Tibial artery (tissue), 4 donors: ENCODE data around the gene CLNS1A.

Experiments
- DNase-seq, 2 donors: peaks; one replicate each; pipeline ENCODE4 v3.0.0-alpha.2; 2019
- H3K27ac ChIP-seq, 2 donors: fragments of 200-600 bp; sonication (generic) in 1 of 2; 1 replicate in 1 of 2; 2 replicates in 1 of 2; pipeline ENCODE4 v1.5.1; 2018 to 2019; ENCODE audit warnings: mild to moderate bottlenecking in 1 of 2
- H3K27me3 ChIP-seq, 2 donors: fragments of 200-600 bp; sonication (generic) in 1 of 2; one replicate each; pipeline versions ENCODE4 v1.5.1 to v1.6.0; 2016 to 2019
- H3K36me3 ChIP-seq, 3 donors: fragments of 200-600 bp; sonication (generic) in 2 of 3; one replicate each; pipeline ENCODE4 v1.5.1; 2016 to 2019; ENCODE audit warnings: mild to moderate bottlenecking in 2 of 3
- H3K4me1 ChIP-seq, 4 donors: fragments of 200-600 bp; sonication (generic) in 2 of 4; 1 replicate in 3 of 4; 2 replicates in 1 of 4; pipeline ENCODE4 v1.5.1; 2016 to 2019
- H3K4me3 ChIP-seq, 2 donors: fragments of 200-600 bp; sonication (generic) in 1 of 2; 1 replicate in 1 of 2; 2 replicates in 1 of 2; pipeline ENCODE4 v1.5.1; 2018 to 2019; ENCODE audit warnings: mild to moderate bottlenecking in 2 of 2
- H3K9me3 ChIP-seq, 3 donors: fragments of 200-600 bp; sonication (generic) in 1 of 3; one replicate each; pipeline ENCODE4 v1.5.1; 2016 to 2019
- intact Hi-C: fragments of 100-400 bp; cut with DNase I; formaldehyde crosslinking; loops from one replicate; pipeline ENCODE4 v1.15.0; 2023; ENCODE audit warnings: low total_unique reads
- TF ChIP-seq, protein P1 (sequence below), 2 experiments: fragments of 200-600 bp in 1 of 2; fragments of 450-650 bp in 1 of 2; IDR thresholded peaks; one replicate each; pipeline ENCODE4 v1.5.1; 2017 to 2019; ENCODE audit warnings: antibody characterized with exemption in 2 of 2, mild to moderate bottlenecking in 1 of 2, moderate library complexity in 1 of 2

The CLNS1A gene

DNA sequence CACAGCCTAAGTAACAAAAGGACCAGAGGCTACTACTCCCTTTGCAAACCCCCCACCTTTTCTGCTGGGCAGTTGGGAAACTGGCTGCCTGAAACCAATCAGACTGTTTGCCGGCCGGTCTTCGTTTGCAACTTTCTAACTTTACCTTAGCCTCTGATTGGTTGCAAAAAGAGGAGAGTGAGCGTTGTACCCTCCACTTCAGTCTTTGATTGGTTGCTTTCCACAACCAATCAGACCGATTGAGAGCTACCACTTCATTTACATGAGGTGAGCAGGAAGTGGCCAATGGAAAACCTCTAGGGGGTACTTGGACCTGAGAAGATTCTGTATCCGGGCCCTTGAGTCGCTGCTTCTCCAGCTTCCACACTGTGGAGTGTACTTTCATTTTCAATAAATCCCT is 18.8 kb upstream of the CLNS1A start:
- Histone ChIP-seq H3K4me1 (no peaks in the 10 kb centered on the region), H3K36me3 (no peaks in the 10 kb centered on the region), H3K9me3 (no peaks in the 10 kb centered on the region), H3K27ac (no peak overlapping the region), H3K27me3 (no peaks in the 10 kb centered on the region), H3K4me3 (no peak overlapping the region)
- TF ChIP-seq, protein P1, sequence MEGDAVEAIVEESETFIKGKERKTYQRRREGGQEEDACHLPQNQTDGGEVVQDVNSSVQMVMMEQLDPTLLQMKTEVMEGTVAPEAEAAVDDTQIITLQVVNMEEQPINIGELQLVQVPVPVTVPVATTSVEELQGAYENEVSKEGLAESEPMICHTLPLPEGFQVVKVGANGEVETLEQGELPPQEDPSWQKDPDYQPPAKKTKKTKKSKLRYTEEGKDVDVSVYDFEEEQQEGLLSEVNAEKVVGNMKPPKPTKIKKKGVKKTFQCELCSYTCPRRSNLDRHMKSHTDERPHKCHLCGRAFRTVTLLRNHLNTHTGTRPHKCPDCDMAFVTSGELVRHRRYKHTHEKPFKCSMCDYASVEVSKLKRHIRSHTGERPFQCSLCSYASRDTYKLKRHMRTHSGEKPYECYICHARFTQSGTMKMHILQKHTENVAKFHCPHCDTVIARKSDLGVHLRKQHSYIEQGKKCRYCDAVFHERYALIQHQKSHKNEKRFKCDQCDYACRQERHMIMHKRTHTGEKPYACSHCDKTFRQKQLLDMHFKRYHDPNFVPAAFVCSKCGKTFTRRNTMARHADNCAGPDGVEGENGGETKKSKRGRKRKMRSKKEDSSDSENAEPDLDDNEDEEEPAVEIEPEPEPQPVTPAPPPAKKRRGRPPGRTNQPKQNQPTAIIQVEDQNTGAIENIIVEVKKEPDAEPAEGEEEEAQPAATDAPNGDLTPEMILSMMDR (IDR thresholded peaks at IDR 0.05): no peak
- DNase-seq: no peak
- intact Hi-C loops: no loop called here

DNA sequence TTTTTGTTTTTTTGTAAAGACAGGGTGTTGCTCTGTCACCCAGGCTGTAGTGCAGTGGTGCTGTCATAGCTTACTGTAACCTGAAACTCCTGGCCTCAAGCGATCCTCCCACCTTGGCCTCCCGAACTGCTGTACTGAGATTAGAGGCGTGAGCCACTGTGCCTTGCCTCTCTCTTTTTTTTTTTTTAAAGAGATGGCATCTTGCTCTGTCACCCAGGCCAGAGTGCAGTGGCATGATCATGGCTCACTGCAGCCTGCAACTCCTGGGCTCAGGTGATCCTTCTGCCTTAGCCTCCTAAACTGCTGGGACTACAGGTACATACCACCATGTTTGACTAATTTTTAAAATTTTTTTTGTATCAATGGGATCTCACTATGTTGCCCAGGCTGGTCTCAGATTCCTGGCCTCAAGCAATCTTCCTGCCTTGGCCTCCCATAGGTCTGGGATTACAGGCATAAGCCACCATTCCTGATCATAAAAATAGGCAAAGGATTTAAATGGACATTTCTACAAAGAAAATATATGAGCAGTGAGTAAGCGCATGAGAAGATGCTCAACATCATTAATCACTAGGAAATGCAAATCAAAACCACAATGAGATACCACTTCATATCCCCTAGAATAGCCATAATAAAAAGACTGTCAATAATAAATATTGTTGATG is 17.3 kb upstream of the CLNS1A start:
- intact Hi-C loops: no loop called here
- H3K9me3 ChIP-seq: no peaks in the 10 kb centered on the region
- no peak for DNase-seq
- H3K4me3 ChIP-seq: no peak overlapping the region
- TF ChIP-seq, protein P1 (IDR thresholded peaks at IDR 0.05): no peak
- no peaks in the 10 kb centered on the region for H3K4me1 ChIP-seq
- no peak overlapping the region for H3K27ac ChIP-seq
- no peaks in the 10 kb centered on the region for H3K27me3 ChIP-seq
- no peaks in the 10 kb centered on the region for H3K36me3 ChIP-seq

DNA sequence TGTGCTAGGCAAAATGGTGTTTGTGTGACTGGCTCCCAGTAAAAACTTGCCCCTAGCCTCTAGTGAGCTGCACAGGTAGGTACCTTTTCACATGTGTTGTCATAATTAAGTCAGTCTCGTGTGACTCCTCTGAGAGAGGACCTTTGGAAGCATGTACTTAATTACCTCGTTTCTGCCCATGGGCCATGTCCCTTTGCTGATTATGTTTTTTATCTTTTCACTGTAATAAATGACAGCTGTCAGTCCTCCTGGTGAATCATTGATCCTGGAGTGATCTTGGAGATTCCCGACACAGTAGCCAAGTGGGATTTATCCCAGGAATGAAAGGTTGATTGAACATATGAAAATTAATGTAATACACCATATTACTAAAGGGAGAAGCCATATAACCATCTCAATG is 12.5 kb upstream of the CLNS1A start:
- Histone ChIP-seq H3K27ac (no peak overlapping the region), H3K4me1 (no peaks in the 10 kb centered on the region), H3K9me3 (no peaks in the 10 kb centered on the region), H3K4me3 (no peak overlapping the region), H3K27me3 (peaks cover 0 to 2% of the 10 kb centered on the region in 2 donors), H3K36me3 (no peaks in the 10 kb centered on the region)
- intact Hi-C loops: no loop called here
- no peak for DNase-seq
- TF ChIP-seq, protein P1 (IDR thresholded peaks at IDR 0.05): no peak

DNA sequence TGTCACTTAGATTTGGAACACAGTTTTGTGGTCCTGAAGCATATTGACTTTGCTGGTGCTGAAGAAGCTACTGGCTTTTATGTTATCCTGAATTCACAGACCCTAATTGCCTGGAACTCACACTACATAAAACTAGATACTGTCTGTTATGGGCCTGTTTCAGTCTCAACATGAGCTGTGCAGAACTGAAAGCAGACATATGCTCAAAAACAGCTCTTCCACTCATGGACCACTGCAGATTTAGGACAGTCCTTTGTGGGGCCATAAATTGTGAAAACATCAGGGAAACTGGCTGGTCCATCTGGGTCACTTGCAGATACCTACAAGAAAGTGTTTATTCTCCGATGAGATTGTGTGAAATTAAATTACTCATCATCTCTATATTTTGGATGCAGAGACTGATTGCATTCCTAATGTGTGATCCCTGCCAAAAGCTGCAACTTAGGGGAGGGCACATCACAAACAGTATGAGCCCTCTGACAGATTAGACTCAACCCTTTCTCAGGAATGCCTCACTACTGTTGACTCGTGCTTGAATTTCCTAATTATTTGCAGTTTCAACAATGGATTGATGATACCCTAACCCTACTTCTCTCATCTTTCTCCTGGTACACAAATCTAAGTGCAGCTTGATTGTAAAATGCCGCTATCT is 10.2 kb upstream of the CLNS1A start:
- Histone ChIP-seq H3K36me3 (no peaks in the 10 kb centered on the region), H3K27ac (no peak overlapping the region), H3K9me3 (no peaks in the 10 kb centered on the region), H3K27me3 (peaks cover 0 to 2% of the 10 kb centered on the region in 2 donors), H3K4me1 (no peaks in the 10 kb centered on the region), H3K4me3 (no peak overlapping the region)
- intact Hi-C loops: no loop called here
- TF ChIP-seq, protein P1 (IDR thresholded peaks at IDR 0.05): no peak
- DNase-seq: no peak

DNA sequence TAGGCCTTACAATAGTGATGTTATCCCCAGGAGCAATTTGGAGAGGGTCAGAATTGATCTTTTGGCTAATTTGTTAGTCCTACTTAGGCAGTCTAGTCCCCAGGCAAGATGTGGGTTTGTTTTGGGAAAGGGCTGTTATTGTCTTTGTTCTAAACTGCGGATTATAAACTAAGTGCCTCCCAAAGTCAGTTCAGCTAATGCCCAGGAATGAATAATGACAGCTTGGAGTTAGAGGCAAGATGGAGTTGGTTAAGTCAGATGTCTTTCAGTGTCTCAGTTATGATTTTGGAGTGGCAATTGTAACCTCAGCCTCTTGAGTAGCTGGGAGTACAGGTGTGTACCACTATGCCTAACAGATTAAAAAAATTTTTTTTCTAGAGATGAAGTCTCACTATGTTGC is 7.3 kb upstream of the CLNS1A start:
- DNase-seq: no peak
- H3K4me1 ChIP-seq: no peaks in the 10 kb centered on the region
- H3K9me3 ChIP-seq: no peaks in the 10 kb centered on the region
- no peak overlapping the region for H3K27ac ChIP-seq
- H3K36me3 ChIP-seq: no peaks in the 10 kb centered on the region
- TF ChIP-seq, protein P1 (IDR thresholded peaks at IDR 0.05): no peak
- intact Hi-C loops: no loop called here
- H3K4me3 ChIP-seq: no peak overlapping the region
- peaks cover 0 to 2% of the 10 kb centered on the region in 2 donors for H3K27me3 ChIP-seq
